Measurements from ENCODE around the gene SYTL3.

SYTL3 gene

GRCh38 chr6:158624684-158625682 is 24.9 kb upstream of the SYTL3 start:
- Histone ChIP-seq H3K27ac (ENCODE audit: low read depth, low read length) (no peak overlapping the region), H3K27me3 (ENCODE audit: control insufficient read depth, insufficient read depth, low read length) (no peaks in the 10 kb centered on the region), H3K9ac (ENCODE audit: low read depth, low read length) (no peak overlapping the region), H3K9me3 (ENCODE audit: control insufficient read depth, insufficient read depth, low read length) (no peaks in the 10 kb centered on the region), H3K4me1 (ENCODE audit: control insufficient read depth, insufficient read depth, low read length) (peaks cover 5% of the 10 kb centered on the region; the same call in 1 of the 2 replicates), H3K4me3 (ENCODE audit: low read depth, low read length) (no peak overlapping the region), H3K36me3 (ENCODE audit: control insufficient read depth, insufficient read depth, low read length) (peaks cover 70% of the 10 kb centered on the region)

DNA sequence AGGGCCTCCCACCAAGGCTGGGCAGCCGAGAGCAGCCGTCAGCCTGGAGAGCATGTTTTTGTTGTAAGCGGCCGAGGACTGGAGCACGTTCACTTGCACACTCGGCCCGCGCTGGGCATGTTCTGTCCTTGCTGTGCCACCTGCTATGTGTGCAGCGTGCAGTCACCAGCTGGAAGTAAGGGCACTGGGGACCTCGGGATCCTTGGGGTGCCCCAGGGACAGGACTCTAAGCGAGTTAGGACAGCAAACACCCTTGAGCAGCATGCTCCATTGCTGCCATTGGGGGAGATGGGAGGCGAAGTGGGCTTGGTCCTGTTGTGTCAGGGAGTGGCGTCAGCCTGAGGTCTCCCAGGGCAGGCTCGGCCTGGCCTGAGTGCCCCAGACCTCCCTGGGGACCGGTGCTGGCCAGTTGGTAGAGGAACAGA is 24.0 kb upstream of the SYTL3 start:
- Histone ChIP-seq H3K36me3 (ENCODE audit: control insufficient read depth, insufficient read depth, low read length) (peaks cover 74% of the 10 kb centered on the region), H3K27me3 (ENCODE audit: control insufficient read depth, insufficient read depth, low read length) (no peaks in the 10 kb centered on the region), H3K9ac (ENCODE audit: low read depth, low read length) (no peak overlapping the region), H3K4me1 (ENCODE audit: control insufficient read depth, insufficient read depth, low read length) (peaks cover 5% of the 10 kb centered on the region; the same call in 1 of the 2 replicates), H3K4me3 (ENCODE audit: low read depth, low read length) (no peak overlapping the region), H3K27ac (ENCODE audit: low read depth, low read length) (no peak overlapping the region), H3K9me3 (ENCODE audit: control insufficient read depth, insufficient read depth, low read length) (no peaks in the 10 kb centered on the region)

DNA sequence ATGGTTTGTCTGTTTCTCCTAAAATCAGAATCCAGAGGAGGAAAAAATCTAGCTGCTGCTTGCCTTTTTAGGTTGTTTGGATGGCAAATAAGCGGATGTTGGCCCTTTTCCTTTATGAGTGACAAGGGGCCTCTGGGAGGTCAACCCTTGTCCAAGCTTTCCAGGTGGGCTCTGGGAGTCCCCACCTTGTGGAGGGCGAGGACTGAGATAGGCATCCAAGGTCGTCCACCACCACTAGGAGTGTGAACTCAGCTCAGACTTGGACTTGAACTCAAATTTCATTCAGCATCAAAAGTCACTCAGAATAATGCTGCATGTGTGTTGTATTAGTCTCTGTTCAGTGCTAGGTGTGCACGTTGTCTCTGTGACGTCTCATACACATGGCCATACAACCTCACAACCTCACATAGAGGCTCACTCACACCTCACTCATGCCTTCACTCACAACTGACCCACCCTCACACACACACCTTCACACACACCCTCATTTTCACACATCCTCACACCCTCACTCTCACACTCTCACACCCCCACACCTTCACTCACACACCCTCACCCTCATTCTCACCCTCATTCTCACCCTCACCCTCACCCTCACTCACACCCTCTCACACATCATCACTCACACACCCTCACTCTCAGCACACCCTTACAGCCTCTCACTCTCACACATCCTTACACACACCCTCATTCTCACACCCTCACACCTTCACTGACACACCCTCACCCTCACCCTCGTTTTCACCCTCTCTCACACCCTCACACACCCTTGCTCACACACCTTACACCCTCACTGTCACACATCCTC is 23.3 kb upstream of the SYTL3 start:
- Histone ChIP-seq H3K9me3 (ENCODE audit: control insufficient read depth, insufficient read depth, low read length) (no peaks in the 10 kb centered on the region), H3K4me3 (ENCODE audit: low read depth, low read length) (no peak overlapping the region), H3K27me3 (ENCODE audit: control insufficient read depth, insufficient read depth, low read length) (no peaks in the 10 kb centered on the region), H3K9ac (ENCODE audit: low read depth, low read length) (no peak overlapping the region), H3K27ac (ENCODE audit: low read depth, low read length) (no peak overlapping the region), H3K36me3 (ENCODE audit: control insufficient read depth, insufficient read depth, low read length) (peaks cover 74% of the 10 kb centered on the region), H3K4me1 (ENCODE audit: control insufficient read depth, insufficient read depth, low read length) (peaks cover 5% of the 10 kb centered on the region; the same call in 1 of the 2 replicates)

GRCh38 chr6:158627168-158627939 is 22.5 kb upstream of the SYTL3 start:
- H3K9ac ChIP-seq (ENCODE audit: low read depth, low read length): no peak overlapping the region
- no peaks in the 10 kb centered on the region for H3K27me3 ChIP-seq (ENCODE audit: control insufficient read depth, insufficient read depth, low read length)
- no peaks in the 10 kb centered on the region for H3K9me3 ChIP-seq (ENCODE audit: control insufficient read depth, insufficient read depth, low read length)
- H3K4me1 ChIP-seq (ENCODE audit: control insufficient read depth, insufficient read depth, low read length): peaks cover 5% of the 10 kb centered on the region; the same call in 1 of the 2 replicates
- peaks cover 75% of the 10 kb centered on the region for H3K36me3 ChIP-seq (ENCODE audit: control insufficient read depth, insufficient read depth, low read length)
- H3K27ac ChIP-seq (ENCODE audit: low read depth, low read length): no peak overlapping the region
- no peak overlapping the region for H3K4me3 ChIP-seq (ENCODE audit: low read depth, low read length)

DNA sequence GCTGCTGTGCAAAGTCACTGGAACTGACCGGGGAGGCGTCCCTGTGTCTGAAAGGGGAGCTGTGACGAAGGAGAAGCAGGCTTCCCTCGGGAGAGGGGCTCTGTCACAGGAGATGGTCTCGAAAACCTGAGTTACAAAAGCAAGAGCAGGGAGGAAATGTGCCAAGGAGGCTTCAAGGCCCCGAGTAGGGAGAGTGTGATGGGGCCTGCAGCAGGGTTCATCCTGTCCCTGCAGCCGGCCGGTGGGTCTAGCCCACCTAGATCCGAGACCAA is 22.0 kb upstream of the SYTL3 start:
- Histone ChIP-seq H3K27ac (ENCODE audit: low read depth, low read length) (no peak overlapping the region), H3K4me1 (ENCODE audit: control insufficient read depth, insufficient read depth, low read length) (peaks cover 5% of the 10 kb centered on the region; the same call in 1 of the 2 replicates), H3K36me3 (ENCODE audit: control insufficient read depth, insufficient read depth, low read length) (peaks cover 72% of the 10 kb centered on the region), H3K27me3 (ENCODE audit: control insufficient read depth, insufficient read depth, low read length) (no peaks in the 10 kb centered on the region), H3K9ac (ENCODE audit: low read depth, low read length) (no peak overlapping the region), H3K4me3 (ENCODE audit: low read depth, low read length) (no peak overlapping the region), H3K9me3 (ENCODE audit: control insufficient read depth, insufficient read depth, low read length) (no peaks in the 10 kb centered on the region)

DNA sequence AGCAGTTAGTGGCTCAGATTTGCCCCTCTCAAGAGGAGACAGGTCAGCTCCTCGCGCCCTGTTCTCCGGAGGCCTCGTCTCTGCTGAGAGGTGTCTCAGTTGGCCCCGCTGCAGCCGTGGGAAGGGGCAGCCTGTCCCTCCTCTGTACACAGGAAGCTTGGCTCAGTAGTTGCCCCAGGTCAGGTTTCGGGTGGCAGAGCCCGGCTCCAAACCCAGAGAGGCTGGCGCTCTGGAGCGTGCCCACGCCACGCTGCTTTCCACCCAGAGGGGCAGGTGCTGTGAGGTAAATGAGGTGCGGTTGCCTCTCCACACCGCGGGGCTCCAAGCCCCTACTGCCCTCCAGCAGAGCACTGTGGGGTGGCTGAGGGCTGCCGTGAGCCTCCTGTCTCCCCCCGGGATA is 21.3 kb upstream of the SYTL3 start:
- Histone ChIP-seq H3K9ac (ENCODE audit: low read depth, low read length) (no peak overlapping the region), H3K27ac (ENCODE audit: low read depth, low read length) (no peak overlapping the region), H3K9me3 (ENCODE audit: control insufficient read depth, insufficient read depth, low read length) (no peaks in the 10 kb centered on the region), H3K36me3 (ENCODE audit: control insufficient read depth, insufficient read depth, low read length) (peaks cover 76% of the 10 kb centered on the region), H3K27me3 (ENCODE audit: control insufficient read depth, insufficient read depth, low read length) (no peaks in the 10 kb centered on the region), H3K4me1 (ENCODE audit: control insufficient read depth, insufficient read depth, low read length) (peaks cover 5% of the 10 kb centered on the region; the same call in 1 of the 2 replicates), H3K4me3 (ENCODE audit: low read depth, low read length) (no peak overlapping the region)

DNA sequence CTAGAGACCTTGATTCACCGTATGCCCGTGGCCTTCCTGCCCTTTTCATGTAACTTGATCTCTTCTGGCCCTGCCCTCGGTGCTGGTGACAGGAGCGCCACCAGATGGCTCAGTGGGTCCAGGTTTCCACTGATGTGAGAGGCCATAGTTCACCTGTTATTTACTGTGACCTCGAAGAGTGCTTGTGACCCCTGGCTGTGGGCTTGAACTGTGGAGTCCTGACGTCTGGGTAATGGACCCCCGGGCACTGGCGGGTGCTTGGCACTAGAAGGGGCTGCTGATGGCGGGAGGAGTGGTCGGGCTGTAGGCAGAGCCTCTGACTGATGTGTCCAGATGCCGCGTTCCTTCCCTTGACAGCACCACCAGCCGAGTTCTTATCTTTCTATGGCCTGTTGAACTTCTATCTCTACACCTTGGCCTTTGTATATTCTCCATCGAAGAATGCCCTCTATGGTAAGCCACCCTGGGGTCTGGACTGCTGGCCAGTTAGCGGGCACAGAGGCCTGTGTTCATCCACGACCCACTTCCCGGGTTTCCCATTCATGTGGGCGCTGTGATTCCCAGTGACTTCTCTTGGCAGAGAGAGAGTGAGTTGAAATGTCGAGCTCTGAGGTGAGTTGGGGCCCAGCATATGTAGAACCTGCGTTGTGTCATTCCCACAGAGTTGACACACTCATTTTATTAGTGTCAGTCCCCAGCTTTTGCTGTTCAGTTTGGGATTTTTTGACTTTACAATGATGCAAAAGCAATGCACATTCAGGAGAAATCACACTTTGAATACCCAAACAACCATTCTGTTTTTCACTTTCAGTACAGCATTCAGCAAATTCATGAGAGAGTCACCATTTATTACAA is 20.3 kb upstream of the SYTL3 start:
- Histone ChIP-seq H3K27me3 (ENCODE audit: control insufficient read depth, insufficient read depth, low read length) (no peaks in the 10 kb centered on the region), H3K36me3 (ENCODE audit: control insufficient read depth, insufficient read depth, low read length) (peaks cover 85% of the 10 kb centered on the region), H3K9me3 (ENCODE audit: control insufficient read depth, insufficient read depth, low read length) (no peaks in the 10 kb centered on the region), H3K9ac (ENCODE audit: low read depth, low read length) (no peak overlapping the region), H3K4me1 (ENCODE audit: control insufficient read depth, insufficient read depth, low read length) (peaks cover 5% of the 10 kb centered on the region; the same call in 1 of the 2 replicates), H3K27ac (ENCODE audit: low read depth, low read length) (no peak overlapping the region), H3K4me3 (ENCODE audit: low read depth, low read length) (no peak overlapping the region)

GRCh38 chr6:158630938-158631616 is 18.8 kb upstream of the SYTL3 start:
- Histone ChIP-seq H3K27me3 (ENCODE audit: control insufficient read depth, insufficient read depth, low read length) (no peaks in the 10 kb centered on the region), H3K9ac (ENCODE audit: low read depth, low read length) (no peak overlapping the region), H3K9me3 (ENCODE audit: control insufficient read depth, insufficient read depth, low read length) (no peaks in the 10 kb centered on the region), H3K4me3 (ENCODE audit: low read depth, low read length) (no peak overlapping the region), H3K36me3 (ENCODE audit: control insufficient read depth, insufficient read depth, low read length) (peaks cover 84% of the 10 kb centered on the region), H3K4me1 (ENCODE audit: control insufficient read depth, insufficient read depth, low read length) (peaks cover 5% of the 10 kb centered on the region; the same call in 1 of the 2 replicates), H3K27ac (ENCODE audit: low read depth, low read length) (no peak overlapping the region)

GRCh38 chr6:158631678-158632537 is 17.9 kb upstream of the SYTL3 start:
- peaks cover 84% of the 10 kb centered on the region for H3K36me3 ChIP-seq (ENCODE audit: control insufficient read depth, insufficient read depth, low read length)
- no peak overlapping the region for H3K9ac ChIP-seq (ENCODE audit: low read depth, low read length)
- peaks cover 5% of the 10 kb centered on the region; the same call in 1 of the 2 replicates for H3K4me1 ChIP-seq (ENCODE audit: control insufficient read depth, insufficient read depth, low read length)
- H3K27ac ChIP-seq (ENCODE audit: low read depth, low read length): no peak overlapping the region
- H3K4me3 ChIP-seq (ENCODE audit: low read depth, low read length): no peak overlapping the region
- H3K9me3 ChIP-seq (ENCODE audit: control insufficient read depth, insufficient read depth, low read length): no peaks in the 10 kb centered on the region
- no peaks in the 10 kb centered on the region for H3K27me3 ChIP-seq (ENCODE audit: control insufficient read depth, insufficient read depth, low read length)
